ENCODE data around the gene KSR2.

KSR2 gene

DNA sequence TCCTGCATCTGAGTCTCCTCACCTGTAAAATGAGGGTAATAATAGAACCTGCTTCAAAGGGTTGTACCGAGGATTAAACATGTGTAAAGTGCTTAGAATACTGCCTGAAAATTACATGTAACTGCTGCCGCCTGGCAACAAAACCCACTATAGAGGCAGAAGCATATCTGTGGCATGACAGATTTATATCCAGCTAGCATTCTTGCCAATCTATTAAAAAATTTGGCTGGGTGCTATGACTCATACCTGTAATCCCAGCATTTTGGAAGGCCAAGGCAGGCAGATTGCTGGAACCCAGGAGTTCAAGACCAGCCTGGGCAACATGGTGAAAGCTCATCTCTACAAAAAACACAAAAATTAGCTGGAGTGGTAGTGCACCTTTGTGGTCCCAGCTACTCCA is 16.4 kb upstream of the KSR2 start:
- TF ChIP-seq, protein P1, sequence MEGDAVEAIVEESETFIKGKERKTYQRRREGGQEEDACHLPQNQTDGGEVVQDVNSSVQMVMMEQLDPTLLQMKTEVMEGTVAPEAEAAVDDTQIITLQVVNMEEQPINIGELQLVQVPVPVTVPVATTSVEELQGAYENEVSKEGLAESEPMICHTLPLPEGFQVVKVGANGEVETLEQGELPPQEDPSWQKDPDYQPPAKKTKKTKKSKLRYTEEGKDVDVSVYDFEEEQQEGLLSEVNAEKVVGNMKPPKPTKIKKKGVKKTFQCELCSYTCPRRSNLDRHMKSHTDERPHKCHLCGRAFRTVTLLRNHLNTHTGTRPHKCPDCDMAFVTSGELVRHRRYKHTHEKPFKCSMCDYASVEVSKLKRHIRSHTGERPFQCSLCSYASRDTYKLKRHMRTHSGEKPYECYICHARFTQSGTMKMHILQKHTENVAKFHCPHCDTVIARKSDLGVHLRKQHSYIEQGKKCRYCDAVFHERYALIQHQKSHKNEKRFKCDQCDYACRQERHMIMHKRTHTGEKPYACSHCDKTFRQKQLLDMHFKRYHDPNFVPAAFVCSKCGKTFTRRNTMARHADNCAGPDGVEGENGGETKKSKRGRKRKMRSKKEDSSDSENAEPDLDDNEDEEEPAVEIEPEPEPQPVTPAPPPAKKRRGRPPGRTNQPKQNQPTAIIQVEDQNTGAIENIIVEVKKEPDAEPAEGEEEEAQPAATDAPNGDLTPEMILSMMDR (IDR thresholded peaks at IDR 0.05; ENCODE audit: low read depth, low read length), result no peak
- no peak for DNase-seq (ENCODE audit: low read depth, low spot score)
- in situ Hi-C loops (cut with HindIII; ENCODE audit: low sequenced_read_pairs), result no loop called here
- no peak overlapping the region for H3K4me3 ChIP-seq (ENCODE audit: low read depth, low read length)

DNA sequence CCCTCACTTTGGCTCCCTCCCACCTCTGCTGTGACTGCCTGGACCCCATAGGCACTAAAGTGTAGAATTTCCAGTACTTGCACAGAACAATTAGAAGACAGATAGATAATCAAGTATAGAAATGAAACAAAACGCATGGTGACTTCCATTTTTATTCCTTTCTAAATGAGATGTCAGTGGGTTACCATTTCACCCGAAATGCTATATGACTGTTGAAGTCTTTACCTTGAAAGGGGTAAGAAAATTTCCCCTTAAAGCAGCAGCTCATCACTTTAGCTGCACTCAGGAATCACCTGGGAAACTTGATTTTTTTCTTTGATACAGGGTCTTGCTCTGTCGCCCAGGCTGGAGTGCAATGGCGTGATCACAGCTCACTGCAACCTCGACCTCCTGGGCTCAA is 12.5 kb upstream of the KSR2 start:
- in situ Hi-C loops (cut with HindIII; ENCODE audit: low sequenced_read_pairs), result no loop called here
- no peak overlapping the region for H3K4me3 ChIP-seq (ENCODE audit: low read depth, low read length)
- DNase-seq (ENCODE audit: low read depth, low spot score), result no peak
- TF ChIP-seq, protein P1 (IDR thresholded peaks at IDR 0.05; ENCODE audit: low read depth, low read length), result no peak

- no peak for DNase-seq (ENCODE audit: low read depth, low spot score)
- no peak overlapping the region for H3K4me3 ChIP-seq (ENCODE audit: low read depth, low read length)
- in situ Hi-C loops (cut with HindIII; ENCODE audit: low sequenced_read_pairs), result no loop called here
- TF ChIP-seq, protein P1 (IDR thresholded peaks at IDR 0.05; ENCODE audit: low read depth, low read length), result no peak
These were observed 11.8 kb upstream of the KSR2 start for GRCh38 chr12:117980616-117981015.

DNA sequence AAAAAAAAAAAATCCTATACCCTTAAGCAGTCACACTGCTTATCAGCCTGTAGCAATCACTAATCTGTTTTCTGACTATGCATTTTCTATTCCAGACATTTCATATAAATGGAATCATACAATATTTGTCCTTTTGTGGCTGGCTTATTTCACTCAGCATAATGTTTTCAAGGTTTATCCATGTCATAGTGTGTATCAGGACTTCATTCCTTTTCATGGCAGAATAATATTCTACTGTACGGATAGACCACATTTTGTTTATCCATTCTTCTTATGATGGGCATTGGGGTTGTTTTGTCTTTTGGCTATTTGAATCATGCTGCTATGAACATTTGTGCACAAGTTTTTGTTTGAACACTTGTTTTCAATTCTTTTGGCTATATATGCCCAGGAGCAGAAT is 8.6 kb upstream of the KSR2 start:
- in situ Hi-C loops (cut with HindIII; ENCODE audit: low sequenced_read_pairs), result no loop called here
- TF ChIP-seq, protein P1 (IDR thresholded peaks at IDR 0.05; ENCODE audit: low read depth, low read length), result no peak
- no peak overlapping the region for H3K4me3 ChIP-seq (ENCODE audit: low read depth, low read length)
- DNase-seq (ENCODE audit: low read depth, low spot score), result no peak

- DNase-seq (ENCODE audit: low read depth, low spot score), result no peak
- TF ChIP-seq, protein P1 (IDR thresholded peaks at IDR 0.05; ENCODE audit: low read depth, low read length), result no peak
- in situ Hi-C loops (cut with HindIII; ENCODE audit: low sequenced_read_pairs), result no loop called here
- H3K4me3 ChIP-seq (ENCODE audit: low read depth, low read length), result no peak overlapping the region
These were observed 6.2 kb upstream of the KSR2 start for GRCh38 chr12:117975006-117975405.

DNA sequence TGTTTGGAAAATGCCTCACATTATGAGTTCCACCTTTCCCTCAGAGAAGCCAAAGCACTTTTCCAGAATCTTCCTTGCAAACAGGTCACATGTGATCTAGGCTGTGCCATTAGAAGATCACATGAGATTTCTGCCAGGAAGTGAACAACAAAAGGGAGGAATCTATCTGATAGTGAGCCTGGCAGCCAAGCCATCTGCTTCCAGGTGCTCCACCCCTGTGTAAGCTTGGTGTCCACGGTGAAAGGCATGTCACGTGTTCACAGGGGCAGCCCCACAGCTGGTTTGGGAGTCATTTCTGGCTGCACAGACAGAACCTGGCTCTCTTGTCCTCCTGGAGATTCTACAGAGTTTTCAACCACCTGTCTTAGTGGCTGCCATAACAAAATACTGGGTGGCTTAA is 3.5 kb upstream of the KSR2 start:
- H3K4me3 ChIP-seq (ENCODE audit: low read depth, low read length), result no peak overlapping the region
- no peak for DNase-seq (ENCODE audit: low read depth, low spot score)
- TF ChIP-seq, protein P1 (IDR thresholded peaks at IDR 0.05; ENCODE audit: low read depth, low read length), result no peak
- in situ Hi-C loops (cut with HindIII; ENCODE audit: low sequenced_read_pairs), result no loop called here

DNA sequence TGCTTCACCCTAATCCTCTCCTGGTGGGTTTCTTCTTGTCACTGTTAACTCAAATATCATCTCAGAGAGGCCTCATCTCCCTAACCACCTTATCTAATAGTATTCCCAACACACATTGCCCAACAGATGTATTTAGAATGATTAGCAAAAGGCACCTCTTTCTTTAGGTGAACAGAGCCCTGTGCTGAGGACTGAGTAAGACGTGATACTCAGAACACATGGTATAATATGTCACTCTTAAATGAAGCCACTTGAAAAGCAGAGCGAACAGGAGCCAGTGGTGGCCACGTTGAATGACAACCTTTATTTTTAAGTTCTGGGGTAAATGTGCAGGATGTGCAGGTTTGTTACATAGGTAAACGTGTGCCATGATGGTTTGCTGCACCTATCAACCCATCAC is 1.5 kb upstream of the KSR2 start:
- H3K4me3 ChIP-seq (ENCODE audit: low read depth, low read length), result no peak overlapping the region
- no peak for DNase-seq (ENCODE audit: low read depth, low spot score)
- TF ChIP-seq, protein P1 (IDR thresholded peaks at IDR 0.05; ENCODE audit: low read depth, low read length), result no peak
- in situ Hi-C loops (cut with HindIII; ENCODE audit: low sequenced_read_pairs), result no loop called here

Measured in astrocyte of the spinal cord (primary cell).